HG03196 (cell line): ENCODE results near the gene RIMBP2.

ENCODE experiments used
- ATAC-seq: cut with Tn5 transposase; IDR thresholded peaks from one replicate; pipeline ENCODE4 v1.9.1; 2021; ENCODE audit not compliant: unreplicated experiment

RIMBP2 gene

DNA sequence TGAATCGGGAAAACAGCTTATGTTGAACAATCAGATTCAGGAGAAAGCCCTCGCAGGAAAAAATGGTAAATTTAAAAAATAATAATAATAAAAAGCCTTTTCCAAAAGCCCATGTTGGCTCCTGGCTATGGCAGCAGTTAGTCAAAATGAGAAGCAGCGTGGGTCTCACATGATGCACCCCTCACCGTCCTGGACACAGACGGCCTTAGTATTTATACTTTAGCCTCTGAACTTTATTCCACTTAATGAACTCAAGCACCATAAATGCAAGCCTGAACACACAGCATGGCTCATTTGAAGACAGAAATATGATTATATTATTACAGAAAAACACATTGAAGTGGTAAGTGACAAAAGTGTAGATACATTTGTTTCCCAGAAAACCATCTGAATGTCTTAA is 160.9 kb downstream of the RIMBP2 start:
- ATAC-seq: no peak

DNA sequence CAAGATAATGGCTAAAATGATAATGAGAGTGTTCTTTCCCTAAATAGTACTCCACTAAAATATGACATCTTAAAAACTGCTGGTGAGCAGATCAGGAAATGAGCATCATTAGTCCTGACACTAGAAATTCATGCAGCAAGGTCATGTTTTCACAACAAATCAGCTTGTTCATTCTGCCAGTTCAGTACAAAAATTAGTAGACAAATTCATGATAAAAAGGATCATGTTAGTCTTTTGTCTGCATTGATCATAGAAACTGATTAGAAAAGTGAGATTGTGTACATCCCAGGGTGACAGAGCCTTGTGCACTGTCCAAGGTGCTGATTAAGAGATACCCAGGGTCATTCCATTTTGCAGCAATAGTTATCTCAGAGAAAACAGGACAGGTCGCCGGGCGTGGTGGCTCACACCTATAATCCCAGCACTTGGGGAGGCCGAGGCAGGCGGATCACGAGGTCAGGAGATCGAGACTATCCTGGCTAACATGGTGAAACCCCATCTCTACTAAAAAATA is 163.6 kb downstream of the RIMBP2 start:
- no peak for ATAC-seq

DNA sequence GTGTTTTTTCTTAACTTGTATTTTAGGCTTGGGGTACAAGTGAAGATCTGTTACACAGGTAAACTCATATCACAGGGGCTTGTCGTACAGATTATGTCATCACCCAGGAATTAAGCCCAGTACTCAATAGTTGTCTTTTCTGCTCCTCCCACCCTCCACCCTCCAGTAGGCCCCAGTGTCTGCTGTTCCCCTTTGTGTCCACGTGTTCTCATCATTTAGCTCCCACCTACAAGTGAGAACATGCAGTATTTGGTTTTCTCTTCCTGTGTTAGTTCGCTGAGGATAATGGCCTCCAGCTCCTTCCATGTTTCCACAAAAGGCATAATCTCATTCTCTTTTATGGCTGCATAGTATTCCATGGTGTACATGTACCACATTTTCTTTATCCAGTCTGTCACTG is 166.7 kb downstream of the RIMBP2 start:
- no peak for ATAC-seq

DNA sequence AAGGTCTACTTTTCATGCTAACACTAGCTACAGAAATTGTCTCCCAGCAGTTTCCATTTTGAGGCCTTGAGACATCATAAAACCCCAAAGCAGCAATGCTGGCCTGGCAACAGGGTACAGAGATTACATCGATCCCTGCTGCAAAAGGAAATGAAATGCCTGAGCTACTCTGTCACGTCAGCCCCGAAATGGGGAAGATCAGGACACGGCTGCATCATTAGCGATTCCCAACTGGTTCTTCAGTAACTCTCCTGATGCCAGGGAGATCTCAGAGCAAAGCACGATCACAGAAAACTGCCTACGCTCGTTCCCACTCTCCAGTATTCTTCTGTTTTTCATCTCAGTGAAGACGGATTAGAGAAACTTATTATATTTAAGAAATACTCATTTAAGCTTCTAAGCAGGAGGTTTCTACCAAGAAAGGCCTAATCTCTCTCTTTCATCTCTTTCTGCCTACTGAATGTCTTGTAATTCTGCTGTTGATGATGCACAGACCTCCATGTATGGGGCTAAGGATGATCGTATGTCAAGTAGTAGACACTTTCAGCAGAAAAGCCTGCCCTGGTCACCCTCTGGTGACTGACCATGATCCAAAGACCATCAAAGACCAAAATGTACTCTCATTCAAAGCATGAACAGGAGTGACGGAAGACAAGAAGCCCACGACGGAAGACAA is 168.5 kb downstream of the RIMBP2 start:
- ATAC-seq: no peak

DNA sequence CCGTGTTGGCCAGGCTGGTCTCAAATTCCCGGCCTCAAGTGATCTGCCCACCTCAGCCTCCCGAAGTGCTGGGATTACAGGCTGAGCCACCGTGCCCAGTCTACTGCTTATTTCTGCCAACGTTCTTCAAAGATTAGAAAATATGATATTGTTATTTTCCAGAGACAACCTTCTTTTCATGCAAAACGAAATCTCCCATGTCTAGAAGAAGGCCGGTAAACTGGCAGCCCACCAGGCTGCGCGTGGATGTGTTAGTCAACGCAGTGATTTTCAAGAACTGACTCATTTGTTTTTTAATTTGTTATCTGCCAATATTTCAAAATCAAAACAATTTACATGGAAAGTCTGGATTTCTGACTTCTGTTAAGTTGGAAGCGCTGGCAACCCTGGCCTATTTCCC is 169.6 kb downstream of the RIMBP2 start:
- ATAC-seq: no peak

DNA sequence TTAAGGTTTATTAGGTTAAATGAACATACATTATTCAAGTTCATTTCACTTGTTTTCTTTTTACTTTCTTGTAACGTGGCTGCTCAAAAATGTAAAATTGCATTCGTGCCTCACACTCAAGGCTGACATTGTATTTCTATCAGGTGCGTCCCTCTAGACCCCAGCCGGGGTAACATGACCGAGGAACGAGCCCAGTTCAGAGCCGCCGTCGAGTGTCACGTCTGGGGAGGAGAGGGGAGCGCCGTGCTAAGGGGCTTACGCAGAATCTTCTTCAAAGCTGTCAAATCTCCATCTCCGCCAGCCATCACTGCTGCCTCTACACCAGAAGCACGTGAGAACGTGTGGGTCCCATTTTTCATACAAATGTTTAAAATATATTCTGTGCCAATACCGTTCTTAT is 170.6 kb downstream of the RIMBP2 start:
- ATAC-seq: no peak

DNA sequence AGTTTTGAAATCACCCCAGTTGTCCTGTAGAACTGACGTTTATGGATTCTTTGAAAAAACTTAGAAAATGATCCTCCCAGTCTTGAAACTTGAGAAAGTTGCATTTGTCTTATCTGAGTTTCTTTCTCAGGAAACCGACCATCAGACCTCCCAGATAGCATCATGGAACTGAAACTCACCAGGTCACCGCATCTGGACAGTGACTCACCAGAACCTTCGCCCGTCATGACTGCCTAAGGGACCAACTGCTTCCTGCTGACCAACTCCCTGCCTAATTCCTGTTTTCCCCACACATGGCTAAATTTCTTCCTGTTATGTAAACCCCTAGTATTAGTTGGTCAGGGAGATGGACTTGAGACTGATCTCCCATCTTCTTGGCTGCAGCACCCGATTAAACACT is 175.7 kb downstream of the RIMBP2 start:
- no peak for ATAC-seq

DNA sequence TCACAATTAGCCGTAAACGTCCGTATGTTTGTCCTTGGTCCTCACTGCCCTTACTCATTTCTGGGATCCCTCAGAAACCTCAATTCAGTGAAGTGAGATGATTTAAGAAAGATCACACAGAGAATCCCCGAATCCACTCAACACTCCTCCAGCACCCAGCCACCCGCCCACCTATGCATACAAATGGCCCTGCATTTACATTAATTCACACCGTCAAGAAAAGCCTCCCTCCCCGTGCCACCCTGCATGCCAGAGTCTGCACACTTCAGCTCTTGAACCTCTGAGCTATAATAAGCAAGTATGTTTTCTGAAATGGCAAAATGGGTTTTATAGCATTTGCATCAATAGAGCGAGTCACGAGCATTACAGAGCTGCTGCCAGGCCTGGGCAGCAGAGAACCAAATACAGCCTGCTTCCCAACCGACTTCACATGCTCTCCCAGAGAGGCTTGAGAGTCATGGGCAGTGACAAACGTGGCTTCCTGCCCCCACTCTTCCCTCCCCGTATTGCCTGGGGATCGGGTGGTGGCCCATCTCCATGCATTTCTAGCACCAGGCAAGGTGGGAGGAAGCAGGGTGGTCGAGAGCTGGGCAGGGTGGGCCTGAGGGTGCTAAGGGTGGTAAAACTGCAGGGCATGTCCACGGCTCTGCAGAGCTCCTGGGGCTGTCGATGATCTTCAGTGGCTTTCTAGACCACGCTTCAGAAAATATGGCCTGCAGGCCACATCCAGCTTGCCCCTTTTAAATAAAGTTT is 177.6 kb downstream of the RIMBP2 start:
- no peak for ATAC-seq

DNA sequence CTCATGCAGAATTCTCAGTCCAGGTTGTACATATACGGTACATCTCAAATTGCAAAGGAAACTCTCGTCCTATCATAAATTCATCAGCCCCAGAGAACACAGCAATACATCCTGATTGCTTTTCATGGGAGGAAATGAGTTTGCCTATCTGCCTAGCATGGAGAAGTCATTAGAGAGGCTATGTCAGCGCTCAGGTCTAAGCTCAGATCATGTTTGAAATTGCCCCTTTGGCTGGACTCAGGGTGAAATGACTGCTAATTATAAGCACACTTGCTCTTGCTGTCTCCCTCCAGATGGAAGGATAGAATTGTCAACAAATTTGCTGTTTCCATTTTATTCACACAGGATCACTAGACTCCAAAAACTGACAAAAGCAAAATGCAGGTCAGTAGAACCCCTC is 178.4 kb downstream of the RIMBP2 start:
- no peak for ATAC-seq

DNA sequence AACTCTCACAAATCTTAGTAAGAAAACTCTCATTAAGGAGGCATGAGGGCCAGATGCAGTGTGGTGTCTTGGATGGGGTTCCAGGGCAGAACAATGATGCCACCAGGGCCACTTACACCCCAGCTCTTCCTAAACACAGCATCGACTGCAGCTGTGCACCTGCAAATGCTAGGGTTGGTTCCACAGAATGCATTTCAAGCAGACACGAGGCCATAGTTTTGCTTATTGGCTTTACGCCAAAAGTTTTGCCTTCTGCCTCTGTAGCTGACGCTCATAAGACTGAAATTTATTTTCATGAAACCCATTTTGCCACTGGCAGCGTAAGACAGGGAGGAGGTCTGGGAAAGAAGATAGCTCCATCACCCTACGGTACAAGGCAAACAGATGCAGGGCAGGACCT is 179.0 kb downstream of the RIMBP2 start:
- ATAC-seq: no peak

DNA sequence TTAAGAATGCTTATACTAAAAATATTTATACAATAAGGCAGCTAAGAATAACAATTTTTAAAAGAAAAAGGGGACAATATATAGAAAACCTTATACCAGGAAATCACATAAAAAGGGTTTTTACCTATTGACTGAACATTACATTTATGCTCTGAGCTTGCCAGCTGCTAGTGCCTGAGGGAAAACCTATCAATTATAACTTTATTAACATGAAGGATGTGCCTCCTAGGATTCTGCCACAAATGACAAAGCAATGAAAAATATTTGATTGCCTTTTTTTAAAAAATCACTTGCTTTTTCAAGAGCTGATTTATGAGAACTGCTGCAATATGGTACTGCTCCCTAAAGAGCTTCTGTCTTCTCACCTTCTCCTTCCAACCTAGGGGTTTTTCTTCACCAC is 185.7 kb downstream of the RIMBP2 start:
- ATAC-seq: no peak

DNA sequence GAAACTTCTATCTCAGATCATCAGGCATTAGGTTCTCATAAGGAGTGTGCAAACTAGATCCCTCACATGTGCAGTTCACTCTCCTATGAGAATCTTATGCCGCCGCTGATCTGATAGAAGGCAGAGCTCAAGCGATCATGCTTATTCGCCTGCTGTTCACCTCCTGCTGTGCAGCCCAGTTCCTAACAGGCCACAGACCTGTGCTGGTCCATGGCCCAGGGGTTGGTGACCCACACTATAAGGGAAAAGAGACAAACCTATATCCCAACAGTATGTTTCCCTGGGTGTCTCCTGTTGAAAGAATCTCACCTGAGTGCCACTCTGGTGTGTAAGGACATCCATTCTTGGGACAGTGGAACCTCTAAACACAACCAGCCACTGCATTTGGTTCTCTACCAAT is 186.3 kb downstream of the RIMBP2 start:
- no peak for ATAC-seq

DNA sequence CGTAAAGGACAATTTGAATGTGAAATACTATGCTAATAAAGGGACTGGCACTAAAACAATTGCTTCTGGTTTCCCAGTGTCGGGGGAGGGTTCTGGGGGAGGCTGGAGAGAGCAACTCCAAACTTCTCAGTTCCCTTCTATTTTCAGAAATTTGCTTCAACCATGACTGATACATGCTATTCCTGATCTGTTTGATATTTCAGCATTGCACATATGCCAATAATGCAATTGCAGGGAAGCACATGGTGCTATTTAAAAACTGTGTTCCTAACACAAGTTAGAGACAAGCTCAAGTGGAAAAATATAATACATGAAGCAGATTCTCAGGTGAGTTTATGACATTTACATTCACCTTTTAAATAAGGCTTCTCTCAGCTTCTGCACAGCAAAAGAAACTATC is 188.9 kb downstream of the RIMBP2 start:
- ATAC-seq: no peak

DNA sequence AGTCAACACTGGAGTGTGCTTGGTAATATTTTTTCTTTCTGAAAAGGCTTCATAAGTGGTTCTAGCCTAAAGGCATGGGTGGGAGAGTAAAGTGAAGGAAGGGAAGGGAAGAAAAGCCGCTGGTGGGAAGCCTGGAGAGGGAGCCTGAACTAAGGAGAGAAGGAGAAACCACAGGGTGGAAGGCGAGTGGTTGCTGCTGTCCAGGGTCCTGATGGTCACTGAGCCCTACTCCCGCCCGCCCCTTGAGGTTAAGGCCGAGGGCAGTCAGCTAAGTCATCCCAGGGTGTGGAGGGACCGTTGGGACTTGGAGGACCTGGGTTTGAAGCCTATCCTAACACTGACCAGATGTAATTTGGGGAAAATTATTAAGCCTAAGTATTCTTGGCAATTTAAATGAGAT is 189.3 kb downstream of the RIMBP2 start:
- ATAC-seq: no peak

DNA sequence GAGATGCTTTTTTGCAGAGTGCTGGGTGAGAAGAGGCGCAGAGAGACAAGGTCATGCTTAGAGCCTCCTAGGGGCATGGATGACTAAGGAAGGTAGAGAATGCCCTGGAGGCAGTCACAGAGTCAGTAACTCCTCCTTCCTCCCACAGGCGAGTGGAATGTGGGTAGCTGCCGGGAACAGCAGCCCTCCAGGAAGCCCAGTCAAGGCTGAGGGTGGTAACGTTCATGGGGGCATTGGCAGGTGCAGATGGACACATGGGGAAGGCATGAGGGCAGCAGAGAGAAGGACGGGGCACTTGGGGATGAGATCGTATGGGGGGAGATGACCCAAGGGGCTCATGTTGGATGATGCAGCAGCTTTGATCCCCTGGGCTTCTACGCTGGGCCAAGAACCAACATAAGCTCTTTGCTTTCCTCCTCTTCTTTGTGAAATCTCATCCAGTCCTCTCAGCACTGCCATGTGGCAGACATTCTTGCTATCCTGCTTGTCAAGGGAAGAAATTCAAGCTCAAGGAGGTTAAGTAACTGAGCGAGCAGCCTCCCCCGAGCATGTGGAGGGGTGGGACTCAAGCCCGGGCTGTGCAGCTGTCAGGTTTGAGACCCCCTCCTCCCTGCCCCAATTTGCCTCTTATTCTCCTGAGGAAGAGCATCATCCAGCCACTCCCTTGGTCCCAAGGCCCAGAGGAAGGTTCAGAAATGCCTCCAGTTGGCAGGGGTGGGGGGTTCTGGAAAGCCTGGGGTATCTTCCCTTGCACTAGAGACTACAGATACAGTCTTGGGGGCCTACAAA is 190.5 kb downstream of the RIMBP2 start:
- no peak for ATAC-seq

DNA sequence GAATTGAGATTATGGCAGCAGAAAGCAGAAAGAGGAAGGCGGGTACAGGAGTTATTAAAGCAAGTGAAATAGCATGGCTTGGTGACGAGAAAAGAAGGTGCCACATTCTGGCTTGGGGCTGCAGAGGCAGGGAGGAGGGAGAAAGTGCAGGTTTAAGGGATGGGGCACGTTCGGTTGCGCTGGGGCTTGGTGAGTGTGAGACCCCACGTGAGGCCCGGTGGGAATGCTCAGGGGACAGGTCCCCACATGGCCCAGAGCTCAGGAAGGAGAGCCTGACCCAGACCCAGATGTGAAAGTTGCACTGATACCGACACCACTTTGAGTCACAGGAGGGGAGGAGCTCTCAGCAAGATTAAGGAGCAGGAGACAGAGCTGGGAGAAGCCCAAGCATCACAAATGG is 191.3 kb downstream of the RIMBP2 start:
- no peak for ATAC-seq

DNA sequence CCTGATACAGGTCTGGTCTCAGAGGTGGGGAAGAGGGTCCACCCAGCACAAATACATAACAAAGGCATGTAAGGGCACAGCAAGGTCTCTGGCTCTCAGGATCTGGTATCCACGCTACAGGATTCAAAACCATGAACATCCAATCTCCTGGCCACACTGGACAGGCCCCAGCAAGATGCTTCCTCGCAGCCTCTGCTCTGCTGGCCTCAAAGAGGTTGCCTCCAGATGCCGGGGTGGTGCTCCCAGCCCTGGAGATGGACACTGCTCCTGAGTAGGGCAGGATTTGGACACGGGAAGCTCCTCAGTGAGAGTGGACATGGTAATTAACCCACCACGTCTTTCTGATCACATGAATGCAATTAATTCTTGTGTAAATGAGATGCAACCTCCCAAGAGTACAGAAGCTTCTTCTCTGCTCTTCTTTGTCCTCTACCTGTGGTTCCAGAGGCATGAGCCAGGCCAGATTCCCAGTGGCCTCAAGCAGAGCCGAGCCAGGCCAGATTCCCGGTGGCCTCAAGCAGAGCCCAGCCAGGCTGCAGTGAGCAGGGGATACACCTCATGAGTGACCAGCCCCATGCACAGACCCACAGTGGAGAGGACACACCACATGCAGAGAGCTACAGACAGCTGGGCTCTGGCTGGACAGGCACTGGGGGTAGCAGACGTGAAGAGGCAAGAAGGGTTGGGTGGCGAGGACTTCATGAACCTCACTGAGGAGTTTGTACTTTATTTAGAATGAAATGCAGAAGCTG is 192.1 kb downstream of the RIMBP2 start:
- ATAC-seq: no peak

DNA sequence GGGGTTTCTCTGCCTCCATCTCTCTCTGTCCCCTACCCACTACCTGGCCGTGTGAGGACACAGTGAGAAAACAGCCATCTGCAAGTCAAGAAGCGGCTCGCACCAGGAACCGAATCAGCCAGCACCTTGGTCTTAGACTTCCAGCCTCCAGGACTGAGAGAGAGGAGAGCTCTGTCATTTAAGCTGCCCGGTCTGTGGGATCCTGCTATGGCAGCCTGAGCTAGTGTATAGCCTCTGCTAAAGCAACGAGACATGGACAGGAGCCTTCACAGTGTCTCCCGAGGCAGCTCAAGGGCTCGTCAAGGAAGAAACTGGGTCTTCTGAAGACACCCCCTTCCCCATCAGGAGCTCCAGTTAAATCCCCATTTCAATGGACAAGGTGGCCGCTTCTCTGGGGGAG is 192.9 kb downstream of the RIMBP2 start:
- no peak for ATAC-seq

DNA sequence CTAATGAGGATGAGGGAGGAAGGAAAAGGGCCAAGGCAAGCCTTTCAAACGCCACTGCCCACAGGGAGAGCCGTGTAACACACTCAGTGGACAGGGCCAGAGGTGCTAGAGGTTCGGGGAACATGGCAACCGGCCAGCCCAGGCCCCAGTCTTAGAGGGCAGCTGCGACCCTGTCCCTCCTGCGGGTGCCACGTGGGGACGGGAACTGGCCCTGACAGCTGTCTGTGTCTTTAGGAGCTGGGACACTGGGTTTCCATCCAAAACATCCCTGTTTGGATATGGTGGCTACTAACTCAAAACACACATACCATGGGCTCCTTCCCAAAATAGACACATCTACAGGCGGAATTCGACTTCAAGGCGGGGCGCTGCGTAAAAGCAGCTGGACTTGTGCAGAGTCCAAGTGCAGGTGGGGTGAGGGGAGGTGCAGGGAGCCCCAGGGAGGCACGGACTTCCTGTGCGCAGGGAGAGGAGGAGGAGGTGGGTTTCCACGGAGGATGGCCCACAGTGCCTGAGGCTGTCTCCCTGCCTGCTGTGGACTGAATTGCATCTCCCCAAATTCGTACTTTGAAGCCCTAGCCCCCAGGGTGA is 193.8 kb downstream of the RIMBP2 start:
- ATAC-seq: no peak

DNA sequence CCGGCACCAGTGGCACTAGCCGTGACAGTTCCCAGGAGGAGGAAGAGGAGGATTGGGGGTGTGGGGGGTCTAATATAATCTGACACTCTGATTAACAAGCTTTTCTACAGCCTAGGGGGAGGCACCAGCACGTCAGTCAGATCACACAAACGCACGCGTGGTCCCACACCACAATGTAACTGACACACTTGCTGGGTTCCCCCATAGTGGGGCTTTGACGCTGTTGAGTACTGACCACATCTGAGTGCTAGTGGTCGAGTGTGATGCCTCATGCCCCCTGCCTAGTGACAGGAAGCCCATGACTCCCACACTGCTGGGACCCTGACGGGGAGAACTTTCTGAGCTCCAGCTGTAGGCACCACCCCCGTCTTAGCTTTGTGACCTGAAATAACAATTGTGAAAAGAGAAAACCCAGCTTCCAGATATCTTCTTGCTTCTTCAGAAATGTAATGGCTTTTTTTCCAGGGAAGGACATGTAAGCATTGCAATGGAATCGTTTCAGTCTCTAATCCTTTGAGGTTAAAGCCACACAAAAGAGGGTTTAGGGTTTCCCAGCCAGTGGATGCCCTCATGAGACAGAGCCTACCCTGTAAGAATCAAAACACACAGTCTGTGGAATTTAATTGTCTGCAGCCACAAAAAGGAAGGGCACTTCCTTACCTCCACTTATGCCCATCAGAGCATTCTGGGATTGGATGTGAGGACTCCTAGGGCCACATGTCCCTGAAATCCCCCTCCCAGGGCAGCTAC is 194.5 kb downstream of the RIMBP2 start:
- no peak for ATAC-seq
